ENCODE measurements around the gene UGT1A4. TPM values are rescaled to one million over a fixed set of nuclear protein-coding genes. Genes with fewer than 3 reads are reported as not detected.

UGT1A4 gene
- total RNA-seq, 1 donor from 2014 or later: not detected

Other genes with a start within 250 kb of the UGT1A4 start
- 11.0 TPM in 2 replicates for gene USP40, start 152.0 kb upstream of the UGT1A4 start, total RNA-seq
- gene UGT1A8, start 101.1 kb upstream of the UGT1A4 start, total RNA-seq: not detected in 2 replicates
- gene UGT1A10, start 82.3 kb upstream of the UGT1A4 start, total RNA-seq: not detected in 2 replicates
- not detected in 2 replicates for gene UGT1A9, start 46.8 kb upstream of the UGT1A4 start, total RNA-seq
- gene UGT1A7, start 36.8 kb upstream of the UGT1A4 start, total RNA-seq: not detected in 2 replicates
- not detected in 2 replicates for gene UGT1A6, start 25.8 kb upstream of the UGT1A4 start, total RNA-seq
- not detected in 2 replicates for gene UGT1A5, start 5.8 kb upstream of the UGT1A4 start, total RNA-seq
- not detected in 2 replicates for gene UGT1A3, start 10.3 kb downstream of the UGT1A4 start, total RNA-seq
- gene UGT1A1, start 41.5 kb downstream of the UGT1A4 start, total RNA-seq: not detected in 2 replicates
- not detected in 2 replicates for gene MROH2A, start 59.6 kb downstream of the UGT1A4 start, total RNA-seq
- gene HJURP, start 135.8 kb downstream of the UGT1A4 start, total RNA-seq: 79.4 and 80.0 TPM in 2 replicates
- gene TRPM8, start 198.6 kb downstream of the UGT1A4 start, total RNA-seq: not detected in 2 replicates